SU-DHL-6 (cell line): Measurements from ENCODE around the gene EPHB2.

ENCODE experiments used
- H2AFZ ChIP-seq: fragments of 200-600 bp; sonication (generic); 2 replicates; pipeline ENCODE4 v1.6.1; 2014; ENCODE audit warnings: low read depth, mild to moderate bottlenecking, moderate library complexity, mixed read lengths, antibody characterized with exemption, low read length; ENCODE audit not compliant: severe bottlenecking
- H3F3A ChIP-seq: fragments of 200-600 bp; shearing (Covaris generic); 2 replicates; pipeline ENCODE4 v1.6.0; 2016; ENCODE audit warnings: antibody characterized with exemption, mild to moderate bottlenecking; ENCODE audit not compliant: insufficient read depth
- H3K27ac ChIP-seq: fragments of 200-600 bp; sonication (generic); 2 replicates; pipeline ENCODE4 v1.5.1; 2016; ENCODE audit warnings: low read depth, mild to moderate bottlenecking, low read length, moderate library complexity, mixed read lengths
- H3K27me3 ChIP-seq: fragments of 200-600 bp; sonication (generic), shearing (Covaris generic); 2 replicates; pipeline ENCODE4 v1.6.0; 2014; ENCODE audit warnings: mild to moderate bottlenecking, low read length
- H3K36me3 ChIP-seq: fragments of 200-600 bp; sonication (generic); 2 replicates; pipeline ENCODE4 v1.6.1; 2014; ENCODE audit warnings: mild to moderate bottlenecking, low read length, mixed read lengths
- H3K4me2 ChIP-seq: fragments of 300-600, 200-600 bp; shearing (Covaris generic), sonication (generic); 2 replicates; pipeline ENCODE4 v1.6.0; 2014; ENCODE audit warnings: low read length, low read depth, mild to moderate bottlenecking; ENCODE audit not compliant: poor library complexity, severe bottlenecking
- H3K4me3 ChIP-seq: fragments of 200-600 bp; sonication (generic); 2 replicates; pipeline ENCODE4 v1.5.1; 2014; ENCODE audit warnings: antibody characterized with exemption, low read length, mild to moderate bottlenecking, mixed read lengths; ENCODE audit not compliant: insufficient read depth, poor library complexity, severe bottlenecking
- H3K79me2 ChIP-seq: fragments of 200-600 bp; sonication (generic); 2 replicates; pipeline ENCODE4 v1.6.1; 2014; ENCODE audit warnings: mild to moderate bottlenecking, low read length, moderate library complexity; ENCODE audit not compliant: insufficient read depth
- H3K9ac ChIP-seq: fragments of 200-600 bp; sonication (generic); 2 replicates; pipeline ENCODE4 v1.7.0; 2014; ENCODE audit warnings: mild to moderate bottlenecking, low read length
- H3K9me2 ChIP-seq: fragments of 200-600 bp; sonication (generic); replicated peaks from 2 replicates; pipeline ENCODE4 v1.6.1; 2014; ENCODE audit warnings: low read length; ENCODE audit not compliant: insufficient read depth
- H3K9me3 ChIP-seq: fragments of 200-600 bp; sonication (generic); 2 replicates; pipeline ENCODE4 v1.6.1; 2014; ENCODE audit warnings: low read length, mixed read lengths; ENCODE audit not compliant: insufficient read depth
- H4K20me1 ChIP-seq: fragments of 200-600 bp; sonication (generic); 2 replicates; pipeline ENCODE4 v1.6.1; 2014; ENCODE audit warnings: low read depth, mild to moderate bottlenecking, antibody characterized with exemption, low read length, moderate library complexity, mixed read lengths
- CTCF ChIP-seq: fragments of 200-600 bp; sonication (generic); IDR thresholded peaks from one replicate; pipeline ENCODE4 v1.5.1; 2017; ENCODE audit warnings: antibody characterized with exemption, mild to moderate bottlenecking, low read length, moderate library complexity; ENCODE audit not compliant: insufficient read depth, poor library complexity, severe bottlenecking
- EZH2phosphoT487 ChIP-seq: fragments of 200-600 bp; sonication (generic), shearing (Covaris generic); conservative IDR thresholded peaks from 2 replicates; pipeline ENCODE4 v1.6.1; 2018; ENCODE audit warnings: mild to moderate bottlenecking, antibody characterized with exemption, low read length, moderate library complexity, mixed read lengths

Gene EPHB2

GRCh38 chr1:22918644-22919043 is 208.0 kb downstream of the EPHB2 start:
- Histone ChIP-seq H3K27me3 (no peaks in the 10 kb centered on the region), H3K9me2 (no peaks in the 10 kb centered on the region), H3K79me2 (no peaks in the 10 kb centered on the region)

GRCh38 chr1:22919341-22920025 is 208.8 kb downstream of the EPHB2 start:
- TF ChIP-seq EZH2phosphoT487 (no peak), CTCF (no peak)

More at GRCh38 chr1:22918644-22919043, 208.0 kb downstream of the EPHB2 start:
- Histone ChIP-seq H3K9ac (no peak overlapping the region), H3K36me3 (no peaks in the 10 kb centered on the region), H4K20me1 (no peaks in the 10 kb centered on the region), H2AFZ (no peak overlapping the region), H3F3A (no peaks in the 10 kb centered on the region), H3K27ac (no peak overlapping the region), H3K4me2 (no peak overlapping the region), H3K9me3 (no peaks in the 10 kb centered on the region), H3K4me3 (no peak overlapping the region)
- TF ChIP-seq CTCF = no peak
- TF ChIP-seq EZH2phosphoT487 = no peak

GRCh38 chr1:22920026-22920733 is 209.5 kb downstream of the EPHB2 start:
- H3K9me3 ChIP-seq = no peaks in the 10 kb centered on the region
- H3F3A ChIP-seq = no peaks in the 10 kb centered on the region
- H2AFZ ChIP-seq = no peak overlapping the region
- no peak overlapping the region for H3K4me3 ChIP-seq
- TF ChIP-seq EZH2phosphoT487 (no peak), CTCF (no peak)
- no peak overlapping the region for H3K27ac ChIP-seq
- no peaks in the 10 kb centered on the region for H3K27me3 ChIP-seq
- no peak overlapping the region for H3K9ac ChIP-seq
- no peaks in the 10 kb centered on the region for H3K36me3 ChIP-seq
- H3K9me2 ChIP-seq = no peaks in the 10 kb centered on the region
- H4K20me1 ChIP-seq = no peaks in the 10 kb centered on the region
- no peak overlapping the region for H3K4me2 ChIP-seq
- no peaks in the 10 kb centered on the region for H3K79me2 ChIP-seq

More at GRCh38 chr1:22919341-22920025, 208.8 kb downstream of the EPHB2 start:
- H2AFZ ChIP-seq = no peak overlapping the region
- no peaks in the 10 kb centered on the region for H3K9me3 ChIP-seq
- no peak overlapping the region for H3K4me2 ChIP-seq
- H3K79me2 ChIP-seq = no peaks in the 10 kb centered on the region
- no peak overlapping the region for H3K27ac ChIP-seq
- H3K4me3 ChIP-seq = no peak overlapping the region
- H4K20me1 ChIP-seq = no peaks in the 10 kb centered on the region
- H3K27me3 ChIP-seq = no peaks in the 10 kb centered on the region
- H3K9ac ChIP-seq = no peak overlapping the region
- H3K9me2 ChIP-seq = no peaks in the 10 kb centered on the region
- H3K36me3 ChIP-seq = no peaks in the 10 kb centered on the region
- H3F3A ChIP-seq = no peaks in the 10 kb centered on the region
